Measurements from ENCODE around the gene ASIP. TPM values are rescaled to one million over a fixed set of nuclear protein-coding genes. Genes with fewer than 3 reads are reported as not detected.

ASIP gene, protein sequence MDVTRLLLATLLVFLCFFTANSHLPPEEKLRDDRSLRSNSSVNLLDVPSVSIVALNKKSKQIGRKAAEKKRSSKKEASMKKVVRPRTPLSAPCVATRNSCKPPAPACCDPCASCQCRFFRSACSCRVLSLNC
- not detected in 2 replicates for total RNA-seq

DNA sequence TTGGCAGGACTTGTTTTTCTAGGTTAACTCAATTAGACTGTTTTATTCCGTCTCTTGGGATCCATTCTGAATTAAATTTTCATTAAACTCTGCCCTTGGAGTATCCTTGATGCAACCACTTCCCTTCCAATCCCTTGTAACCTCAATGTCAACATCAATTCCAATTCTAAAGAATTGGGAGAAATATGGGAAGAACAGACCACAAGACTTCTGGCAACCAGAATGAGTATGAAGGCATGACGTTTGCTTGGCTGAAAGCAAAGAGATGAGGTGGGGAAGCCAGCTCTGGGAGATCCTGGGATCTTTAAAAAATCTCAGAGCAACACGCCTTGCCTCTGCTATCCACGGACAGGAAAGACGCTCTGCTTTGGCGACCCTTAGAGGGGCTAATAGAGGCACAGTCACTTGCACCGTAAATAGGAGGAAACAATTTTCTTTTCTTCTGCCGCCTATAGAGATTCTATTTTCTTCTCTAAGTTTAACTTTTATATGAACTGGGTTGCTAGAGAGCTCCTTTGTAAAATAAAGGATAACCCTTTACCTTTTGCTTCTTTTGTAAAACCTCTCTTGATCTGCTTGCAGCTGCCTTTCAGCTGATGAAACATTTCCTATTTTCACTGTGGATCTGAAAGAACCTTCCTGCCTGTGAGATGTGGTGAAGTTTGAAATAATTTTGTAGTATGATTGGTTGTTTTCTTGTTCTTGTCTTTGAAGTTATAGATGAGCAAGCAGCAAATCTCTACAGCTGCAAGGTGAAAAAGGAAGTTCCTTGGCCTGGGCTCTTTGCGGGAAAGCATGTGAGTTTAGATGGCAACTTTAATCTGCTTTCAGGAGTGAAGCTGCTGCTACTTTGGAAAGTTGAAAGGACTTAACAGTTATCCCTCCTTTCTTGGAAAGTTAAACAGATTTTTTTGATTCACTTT is at the start of gene ASIP:
TSS of gene ASIP (plus strand) at position 731 of the 923 bp plus-strand sequence. CDS start 18,952 bp downstream, outside the sequence.

DNA sequence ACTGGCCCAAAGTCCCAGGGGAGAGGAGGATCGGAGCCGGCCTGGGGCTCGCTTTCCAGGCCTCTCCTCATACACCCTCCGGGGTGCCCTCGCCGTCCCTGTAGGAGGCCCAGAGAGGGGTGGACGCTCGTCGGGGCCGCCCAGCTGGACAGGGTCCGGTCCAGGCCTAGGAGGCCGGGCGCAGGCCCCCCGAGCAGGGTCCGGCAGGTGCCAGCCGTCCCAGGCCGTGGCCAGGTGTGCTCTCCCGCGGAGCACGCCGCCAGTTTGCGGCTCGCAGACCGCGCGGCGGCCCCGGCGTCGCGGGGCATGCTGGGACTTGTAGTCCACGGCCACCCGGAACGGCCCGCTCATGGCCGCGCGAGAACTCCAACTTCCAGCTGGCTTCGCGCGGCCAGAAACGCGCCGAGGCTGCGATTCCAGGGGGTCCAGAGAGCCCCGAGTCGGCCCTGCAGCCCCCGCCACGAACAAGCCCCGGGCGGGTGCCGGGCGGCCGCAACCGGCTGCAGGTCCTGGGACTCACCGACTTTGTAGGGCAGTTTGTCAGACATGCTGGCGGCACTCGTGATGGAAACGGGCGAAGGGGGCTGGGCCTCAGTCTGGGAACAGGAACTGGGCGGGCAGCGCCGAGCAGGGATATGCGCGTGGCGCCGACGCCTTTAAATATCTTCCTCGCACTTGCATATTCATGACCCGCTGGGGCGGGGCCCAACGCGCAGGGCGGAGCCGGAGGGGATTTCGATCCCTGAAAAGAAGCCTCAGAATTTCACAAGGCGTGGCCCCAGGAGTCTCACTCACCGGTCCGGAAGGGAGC is 61.7 kb downstream of the ASIP start, which contains the start of gene AHCY:
TSS of gene AHCY (minus strand) at position 633 of the 811 bp plus-strand sequence. CDS start at position 548, 85 bp downstream.

Other genes starting within 250 kb of the ASIP start
- 45.9 and 69.6 TPM in 2 replicates for gene RALY, start 247.5 kb upstream of the ASIP start, total RNA-seq
- 118 and 133 TPM in 2 replicates for gene EIF2S2, start 129.2 kb upstream of the ASIP start, total RNA-seq
- gene AHCY, start 61.9 kb downstream of the ASIP start, total RNA-seq = 84.3 and 129 TPM in 2 replicates
- gene ITCH, start 121.8 kb downstream of the ASIP start, total RNA-seq = 71.3 and 85.4 TPM in 2 replicates